HG03064 (cell line): ENCODE data around the gene NAXD.
"Not testable (repeated sequence)": the region's sequence is repeated elsewhere in the genome, so short reads cannot be mapped to it uniquely, and the experiment has no call there.

Experiments
- ATAC-seq: cut with Tn5 transposase; IDR thresholded peaks from one replicate; pipeline ENCODE4 v1.9.1; 2021; ENCODE audit warnings: low read depth; ENCODE audit not compliant: unreplicated experiment

The NAXD gene

DNA sequence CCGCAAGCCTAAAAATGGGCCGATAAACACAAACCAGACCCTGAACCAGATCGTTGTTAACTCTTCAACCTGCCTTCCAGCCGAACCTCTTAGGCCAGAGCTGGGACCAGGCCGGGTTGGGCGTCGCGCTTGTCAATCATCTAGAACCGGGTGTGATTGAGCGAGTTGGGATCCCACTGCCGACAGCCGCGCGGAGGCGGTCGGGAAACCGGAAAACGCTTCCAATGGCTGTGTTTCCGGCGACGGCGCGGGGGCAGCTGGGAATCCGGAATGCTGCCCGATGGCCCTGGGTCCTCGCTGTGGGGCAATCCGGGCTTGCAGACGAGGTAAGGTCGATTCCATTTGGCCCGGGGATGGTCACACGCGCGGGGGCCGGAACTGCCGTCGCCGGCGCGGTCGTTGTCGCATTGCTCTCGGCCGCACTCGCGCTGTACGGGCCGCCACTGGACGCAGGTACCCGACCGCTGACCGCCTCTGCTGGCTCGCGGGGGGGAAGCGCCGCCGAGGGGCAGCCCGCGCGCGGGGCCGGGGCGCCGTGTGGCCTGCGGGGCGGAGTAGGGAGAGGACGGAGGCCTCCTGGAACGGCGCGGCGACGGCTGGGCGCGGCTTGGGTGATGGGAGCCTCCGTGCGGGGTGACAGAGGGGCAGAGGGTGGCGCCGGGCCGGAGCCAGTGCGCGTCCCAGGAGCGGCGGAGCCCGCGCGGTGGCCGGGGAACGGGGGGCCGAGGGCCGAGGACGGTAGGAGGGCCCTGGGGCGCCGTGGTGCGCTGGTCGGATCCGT, at the start of gene NAXD:
Gene NAXD, plus strand, starts transcription at position 224 of the 781 bp plus-strand sequence. Its CDS starts 57 bp downstream, at position 281.
- ATAC-seq = peak; percentile 69

DNA sequence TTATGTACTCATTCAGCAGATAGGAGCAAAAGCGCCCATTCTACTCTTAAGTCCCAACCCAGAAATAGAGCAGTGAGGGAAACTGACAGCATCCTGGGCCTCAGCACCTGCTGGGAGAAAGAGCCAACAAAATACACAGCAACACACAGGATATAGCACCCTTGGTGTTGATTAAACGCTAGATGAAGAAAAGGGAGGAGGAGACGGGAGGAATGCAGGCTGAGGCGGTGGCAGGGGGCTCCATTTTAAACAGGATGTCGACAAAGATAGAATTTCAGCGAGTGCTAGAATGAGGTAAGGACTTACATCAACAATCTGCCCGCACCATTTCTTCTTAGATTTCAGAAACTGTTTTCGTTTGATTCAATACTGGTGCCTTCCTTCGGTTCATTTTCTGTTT, 49.2 kb upstream of the NAXD start:
- no peak for ATAC-seq

DNA sequence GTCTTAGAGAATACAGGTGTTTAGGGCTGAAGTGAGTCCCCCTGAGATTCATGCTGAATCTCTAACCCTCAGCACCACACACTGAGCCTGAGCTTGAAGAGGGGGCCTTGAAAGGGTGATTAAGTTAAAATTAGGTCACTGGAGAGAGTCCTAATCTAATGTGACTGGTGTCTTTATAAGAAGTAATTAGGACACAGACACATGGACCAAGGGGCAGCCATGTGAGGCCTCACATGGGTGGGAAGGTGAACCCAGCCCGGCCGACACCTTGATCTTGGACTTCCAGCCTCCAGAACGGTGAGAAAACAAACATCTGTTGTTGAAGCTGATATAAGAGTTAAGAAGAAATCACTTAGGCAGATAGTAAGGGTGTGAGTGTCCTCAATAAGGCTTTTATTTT, 46.7 kb upstream of the NAXD start:
- ATAC-seq = no peak

DNA sequence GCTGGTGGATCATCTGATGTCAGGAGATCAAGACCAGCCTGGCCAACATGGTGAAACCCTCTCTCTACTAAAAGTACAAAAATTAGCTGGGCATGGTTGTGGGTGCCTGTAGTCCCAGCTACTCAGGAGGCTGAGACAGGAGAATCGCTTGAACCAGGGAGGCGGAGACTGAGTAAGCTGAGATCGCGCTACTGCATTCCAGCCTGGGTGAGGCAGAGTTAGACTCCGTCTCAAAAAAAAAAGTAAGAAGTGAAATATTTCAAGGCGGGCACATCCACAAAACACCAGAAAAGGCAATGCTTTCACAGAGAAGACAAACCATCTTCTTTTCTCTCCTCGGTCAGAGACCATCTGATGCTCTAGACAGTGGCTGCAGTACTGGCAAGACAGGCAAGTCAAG, 45.4 kb upstream of the NAXD start:
- ATAC-seq = not testable (repeated sequence)

DNA sequence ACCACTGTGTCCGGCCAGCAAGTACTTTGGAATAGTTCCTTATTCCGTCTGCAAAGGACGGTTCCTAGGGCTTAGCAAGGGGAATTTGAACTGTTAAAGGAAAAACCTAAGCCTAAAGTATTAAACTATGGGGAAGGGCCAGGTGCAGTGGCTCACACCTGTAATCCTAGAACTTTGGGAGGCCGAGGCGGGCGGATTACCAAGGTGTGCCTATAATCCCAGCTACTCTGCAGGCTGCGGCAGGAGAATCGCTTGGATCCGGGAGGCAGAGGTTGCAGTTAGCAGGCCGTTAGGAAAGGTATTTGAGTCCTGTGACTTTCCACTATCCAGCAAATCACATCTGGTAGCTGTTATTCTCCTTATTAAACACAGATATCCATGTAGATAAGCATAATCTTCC, 44.5 kb upstream of the NAXD start:
- no peak for ATAC-seq

DNA sequence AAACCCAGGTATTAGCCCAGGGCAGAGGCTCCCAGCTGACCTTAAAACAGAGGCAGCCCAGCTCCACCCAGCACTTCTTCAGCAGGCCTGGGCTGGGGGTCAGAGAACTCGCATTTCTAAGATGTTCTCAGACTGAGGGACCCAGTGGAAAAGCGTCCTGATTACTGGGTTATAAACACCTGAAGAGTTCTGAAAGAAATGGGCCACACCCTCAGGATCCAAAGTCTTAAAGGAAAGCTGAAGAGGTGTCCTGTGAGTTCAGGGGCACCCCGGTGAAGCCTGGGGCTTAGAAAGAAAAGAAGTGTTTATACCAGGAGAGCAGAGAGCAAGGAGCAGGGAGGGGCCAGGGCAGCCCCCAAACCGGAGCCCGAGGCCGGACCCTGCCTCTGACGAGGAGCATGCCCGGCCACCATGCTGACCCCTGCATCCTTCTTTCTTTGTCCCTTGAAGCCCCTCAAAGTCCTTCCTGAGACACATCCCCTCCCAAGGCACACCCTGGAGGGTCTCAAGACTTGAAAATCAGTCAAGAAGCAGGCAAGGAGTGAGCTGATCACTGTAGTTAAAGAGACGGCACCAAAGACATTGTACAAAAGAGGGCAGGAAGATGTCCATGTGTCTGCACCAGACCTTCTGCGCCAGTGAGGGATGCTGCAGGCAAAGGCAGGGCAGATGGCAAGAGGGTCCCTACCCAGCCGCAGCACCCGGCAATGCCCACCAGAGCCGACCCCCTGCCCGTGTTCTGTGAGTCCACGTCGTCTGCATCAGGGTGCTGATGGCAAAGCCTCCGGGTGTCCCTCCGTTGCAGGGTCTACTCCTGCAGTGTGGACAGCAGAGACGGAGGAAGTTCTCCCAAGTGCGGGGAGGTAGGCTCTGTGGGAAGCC, 43.2 kb upstream of the NAXD start:
- no peak for ATAC-seq

DNA sequence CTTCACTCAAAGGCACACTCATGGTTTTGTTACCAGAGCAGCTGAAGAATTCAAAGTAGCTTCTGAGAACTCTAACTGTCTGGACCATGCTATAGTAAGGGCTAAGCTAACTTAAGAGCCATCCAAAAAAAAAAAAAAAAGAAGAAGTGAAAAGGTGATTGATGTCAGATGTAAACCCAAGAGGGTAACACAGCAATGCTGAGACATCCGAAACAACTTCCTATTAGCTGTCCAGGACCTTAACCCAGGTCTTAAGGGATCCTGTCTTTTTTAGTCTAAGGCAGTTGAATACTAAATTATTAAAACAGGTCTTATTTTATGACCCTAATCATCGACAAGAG, 42.6 kb upstream of the NAXD start:
- no peak for ATAC-seq

DNA sequence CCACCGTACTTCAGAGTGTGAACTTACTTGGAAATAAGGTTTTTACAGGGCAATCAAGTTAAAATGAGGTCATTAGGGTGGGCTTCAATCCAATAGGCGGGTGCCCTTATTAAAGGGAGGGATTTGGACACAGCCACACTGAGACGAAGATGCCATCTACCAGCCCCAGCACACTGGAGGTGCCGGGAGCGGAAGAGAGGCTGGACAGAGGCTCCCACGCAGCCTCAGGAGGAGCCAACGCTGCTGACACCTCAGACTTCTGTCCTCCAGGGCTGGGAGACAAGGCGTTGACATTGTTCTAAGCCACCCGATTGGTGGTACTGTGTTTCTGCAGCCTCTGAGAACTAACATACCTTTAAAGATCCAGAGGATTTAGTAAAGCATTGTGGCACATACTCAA, 41.2 kb upstream of the NAXD start:
- no peak for ATAC-seq

DNA sequence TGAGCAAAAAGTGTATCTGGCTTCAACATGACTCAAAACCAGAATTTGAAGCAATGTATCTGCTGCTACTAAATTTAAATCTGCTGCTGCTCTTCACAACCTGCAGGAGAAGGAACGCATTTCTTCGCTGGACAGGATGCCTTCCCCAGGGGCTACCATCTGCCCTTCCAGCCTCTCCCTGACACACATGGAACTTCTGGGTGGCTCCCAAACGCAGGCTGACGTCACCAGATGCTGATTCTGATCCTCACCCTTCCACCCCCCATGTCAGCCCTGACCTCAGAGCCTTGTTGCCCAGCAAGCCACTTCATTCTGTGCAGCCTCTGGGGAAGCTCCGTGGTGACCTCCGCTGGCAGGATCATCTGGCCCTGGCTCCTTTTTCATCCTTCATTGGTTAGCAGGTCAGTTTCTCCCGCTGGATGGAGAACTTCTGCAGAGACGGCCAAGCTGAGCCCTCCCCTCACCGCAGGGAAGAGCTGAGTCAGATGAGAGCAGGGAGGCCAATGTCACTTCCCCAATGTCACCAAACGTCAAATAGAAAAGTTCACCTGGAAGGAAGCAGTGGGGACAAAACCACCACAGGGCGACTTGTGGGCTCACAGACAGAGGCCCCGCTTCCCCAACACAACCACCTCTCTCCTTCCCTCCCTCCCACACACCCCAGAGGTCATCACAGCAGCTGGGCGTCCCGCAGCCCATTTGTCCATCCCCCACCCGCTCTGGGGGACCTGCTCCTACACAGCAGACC, 39.8 kb upstream of the NAXD start:
- ATAC-seq = peak; percentile 88

DNA sequence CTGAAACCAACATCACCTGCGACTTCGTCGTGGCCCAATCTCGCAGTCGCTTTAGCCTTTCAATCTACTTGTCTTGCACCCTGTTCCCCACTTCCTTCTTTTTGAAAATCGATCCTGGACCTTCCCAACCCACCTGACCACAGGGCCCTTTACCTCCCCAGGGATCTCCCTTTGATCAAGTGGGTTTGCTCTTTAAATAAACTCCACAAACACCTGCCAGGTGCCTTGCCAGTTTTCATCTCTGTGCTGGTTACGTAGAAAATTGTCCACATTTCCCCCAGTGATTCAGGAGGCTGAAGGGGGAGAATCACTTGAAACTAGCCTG, 39.3 kb upstream of the NAXD start:
- peak; percentile 9 for ATAC-seq

DNA sequence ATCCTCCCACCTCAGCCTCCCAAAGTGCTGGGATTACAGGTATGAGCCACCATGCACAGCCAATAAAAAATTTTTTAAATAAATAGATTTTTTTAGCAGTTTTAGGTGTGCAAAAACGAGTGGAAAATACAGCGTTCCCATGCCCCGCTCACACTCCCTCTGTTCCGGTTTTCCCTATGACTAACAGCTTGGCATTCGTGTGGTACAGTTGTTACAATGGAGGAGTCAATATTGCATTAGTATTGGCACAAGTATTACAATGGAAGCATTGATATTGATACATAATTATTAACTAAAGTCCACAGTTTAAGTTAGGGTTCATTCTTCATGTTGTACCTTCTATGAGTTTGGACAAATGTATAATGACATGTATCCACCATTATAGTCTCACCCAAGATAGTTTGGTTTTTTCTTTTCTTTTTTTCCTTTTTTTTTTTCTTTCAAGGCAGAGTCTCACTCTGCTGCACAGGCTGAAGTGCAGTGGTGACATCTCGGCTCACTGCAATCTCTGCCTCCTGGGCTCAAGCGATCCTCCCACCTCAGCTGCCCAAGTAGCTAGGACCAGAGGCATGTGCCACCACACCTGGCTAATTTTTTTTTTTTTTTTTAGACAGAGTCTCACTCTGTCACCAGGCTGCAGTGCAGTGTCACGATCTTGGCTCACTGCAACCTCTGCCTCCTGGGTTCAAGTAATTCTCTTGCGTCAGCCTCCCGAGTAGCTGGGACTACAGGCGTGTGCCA, 38.4 kb upstream of the NAXD start:
- ATAC-seq = no peak

DNA sequence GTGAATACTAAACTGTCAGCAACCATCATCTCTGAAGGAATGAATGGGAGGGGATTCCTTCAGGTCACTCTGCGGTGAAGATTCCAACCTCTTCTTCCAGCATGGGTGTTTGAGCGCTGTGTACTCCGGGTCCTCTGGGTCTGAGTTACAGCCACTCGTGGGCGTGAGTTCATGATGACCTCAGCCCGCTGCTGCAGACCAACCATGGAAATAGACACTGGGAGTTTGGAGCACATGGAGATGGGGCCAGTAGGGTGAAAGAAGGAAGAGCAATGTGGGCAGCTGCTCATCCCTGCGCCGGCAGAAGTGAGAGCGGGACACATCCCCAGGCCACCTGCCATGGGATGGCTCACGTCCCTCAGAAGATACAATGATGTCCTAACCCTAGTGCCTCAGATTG, 37.0 kb upstream of the NAXD start:
- ATAC-seq = no peak

DNA sequence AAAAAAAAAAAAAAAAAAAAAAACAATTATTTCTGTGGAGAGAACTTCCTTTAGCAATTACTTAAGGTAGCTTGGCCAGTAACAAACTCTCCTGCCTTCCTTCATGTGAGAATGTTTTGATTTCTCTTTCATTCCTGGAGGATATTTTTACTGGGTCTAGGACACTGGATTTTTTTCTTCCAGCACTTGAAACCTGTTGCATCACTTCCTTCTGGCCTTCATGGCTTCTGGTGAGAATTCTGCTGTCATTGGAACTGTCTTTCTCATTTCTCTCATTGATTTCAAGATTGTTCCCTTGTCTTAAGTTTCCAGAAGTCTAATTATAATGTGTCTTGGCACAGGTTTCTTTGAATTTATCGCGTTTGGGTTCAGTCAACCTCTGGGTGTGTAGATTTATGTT, 34.5 kb upstream of the NAXD start:
- ATAC-seq = no peak

DNA sequence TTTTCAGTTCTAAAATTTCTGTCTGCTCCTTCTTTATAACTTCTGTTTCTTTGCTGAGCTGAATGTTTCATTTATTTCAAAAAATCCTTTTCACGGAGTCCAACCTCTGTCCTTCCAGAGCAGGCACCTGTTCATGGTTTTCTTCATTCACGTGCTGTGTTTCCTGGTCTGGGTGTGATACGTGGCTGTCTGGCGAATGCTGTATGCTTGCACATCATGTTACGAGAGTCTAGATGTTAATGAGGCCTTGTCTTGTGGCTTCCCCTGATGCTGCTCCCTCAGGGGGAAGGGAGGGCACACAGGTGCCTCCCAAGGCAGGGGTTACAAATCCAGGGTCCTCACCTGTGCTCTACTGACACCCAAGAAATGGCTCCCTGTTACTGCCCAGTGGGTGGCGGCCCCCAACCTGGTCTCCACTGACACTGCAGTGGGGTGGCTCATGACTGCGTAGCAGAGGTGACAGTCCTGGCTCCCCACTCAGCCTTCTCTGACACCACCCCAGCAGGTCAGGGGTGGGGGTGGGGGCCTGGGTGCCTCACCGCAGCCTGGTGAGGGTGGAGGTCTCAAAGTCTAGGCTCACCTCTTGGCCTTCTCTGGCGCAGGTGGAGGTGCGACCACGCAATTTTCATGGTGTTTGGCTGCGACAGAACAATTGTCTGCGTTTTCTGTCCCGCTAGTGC, 33.7 kb upstream of the NAXD start:
- no peak for ATAC-seq

DNA sequence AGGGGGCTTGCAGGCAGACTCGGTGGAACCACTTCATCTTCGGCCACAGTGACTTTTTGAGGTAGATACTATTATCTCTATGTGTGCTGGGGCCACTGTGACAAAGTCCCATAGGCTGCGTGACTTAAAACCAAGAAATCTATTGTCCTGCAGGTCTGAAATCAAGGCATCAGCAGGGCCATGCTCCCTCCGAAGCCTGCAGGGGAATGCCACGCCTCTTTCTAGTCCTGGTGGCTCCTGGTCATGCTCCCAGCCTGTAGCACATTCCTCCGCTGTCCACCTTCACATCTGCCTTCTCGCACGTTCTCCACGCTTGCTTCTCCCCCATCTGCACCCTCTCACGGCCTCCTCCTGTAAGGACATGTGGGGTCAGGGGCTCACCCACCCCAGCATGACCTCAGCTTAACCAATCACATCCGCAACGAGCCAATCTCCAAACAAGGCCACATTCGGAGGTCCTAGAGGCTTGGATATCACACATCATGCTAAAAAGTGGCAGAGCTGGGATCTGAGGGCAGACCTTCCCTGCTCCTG, 32.9 kb upstream of the NAXD start:
- ATAC-seq = no peak

DNA sequence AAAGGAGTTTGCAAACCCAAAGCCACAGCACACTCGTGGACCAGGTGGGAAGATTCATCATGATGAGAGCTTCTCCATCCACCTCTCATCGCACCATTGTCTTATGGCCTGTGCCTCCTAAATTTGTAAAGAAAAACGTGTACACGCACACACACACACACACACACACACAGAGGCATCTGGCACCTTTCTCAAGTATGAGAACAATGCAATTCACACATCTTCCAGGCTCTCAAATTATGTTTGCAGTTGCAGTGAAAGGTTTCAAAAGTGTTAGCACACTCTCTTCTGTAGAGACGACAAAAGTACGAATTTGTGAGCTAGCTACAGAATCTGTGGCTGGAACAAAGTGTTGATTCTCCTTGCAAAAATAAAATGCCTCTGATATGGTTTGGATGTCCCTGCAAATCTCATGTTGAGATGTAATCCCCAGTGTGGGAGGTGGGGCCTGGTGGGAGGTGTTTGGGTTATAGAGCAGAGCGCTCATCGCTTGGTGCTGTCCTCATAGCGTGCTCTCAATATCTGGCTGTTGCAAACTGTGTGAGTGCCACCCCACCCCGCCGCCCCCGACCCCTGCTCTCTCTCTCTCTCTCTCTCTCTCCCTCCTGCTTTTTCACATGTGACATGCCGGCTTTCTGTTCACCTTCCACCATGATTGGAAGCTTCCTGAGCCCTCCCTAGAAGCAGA, 32.0 kb upstream of the NAXD start:
- no peak for ATAC-seq

DNA sequence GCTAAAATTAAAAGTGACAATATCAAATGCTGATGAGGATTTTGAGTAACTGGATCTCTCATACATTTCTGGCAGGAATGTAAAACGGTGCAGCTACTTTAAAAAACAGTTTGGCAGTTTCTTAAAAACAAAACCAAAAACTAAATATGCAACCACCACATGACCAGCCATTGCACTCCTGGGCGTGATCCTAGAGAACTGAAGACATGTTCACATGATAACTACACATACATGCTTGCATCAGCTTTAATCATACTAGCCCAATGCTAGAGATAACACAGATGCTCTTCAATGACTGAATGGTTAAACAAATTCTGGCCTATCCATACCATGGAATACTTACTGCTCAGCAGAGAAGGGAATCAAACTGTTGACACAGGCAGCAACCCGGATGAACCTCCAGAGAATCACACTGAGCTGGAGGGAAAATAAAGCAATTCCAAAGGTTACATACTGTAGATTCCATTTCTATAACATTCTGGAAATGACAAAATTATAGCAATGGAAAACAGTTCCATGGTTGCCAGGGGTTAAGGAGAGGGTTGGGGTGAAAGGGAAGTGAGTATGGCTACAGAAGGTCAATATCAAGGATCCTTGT, 25.5 kb upstream of the NAXD start:
- no peak for ATAC-seq

DNA sequence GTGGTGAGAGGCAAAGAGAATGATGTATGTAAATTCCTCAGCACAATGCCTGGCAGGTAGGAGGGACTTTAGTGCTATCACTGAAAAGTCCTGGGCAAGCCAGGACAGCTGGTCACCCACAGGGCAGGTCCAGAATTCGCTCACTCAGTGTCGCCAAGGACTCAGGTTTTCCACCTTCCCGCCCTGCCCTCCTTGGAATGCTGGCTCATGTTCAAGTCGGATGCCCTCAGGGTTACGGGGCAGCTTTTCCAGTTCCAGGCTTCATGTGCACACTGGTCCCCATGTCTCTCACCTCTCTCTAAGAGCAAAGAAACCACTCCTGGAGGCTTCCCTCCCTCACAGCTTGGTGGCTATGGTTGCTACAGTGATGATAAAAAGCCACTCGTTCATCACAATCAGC, 24.8 kb upstream of the NAXD start:
- no peak for ATAC-seq

DNA sequence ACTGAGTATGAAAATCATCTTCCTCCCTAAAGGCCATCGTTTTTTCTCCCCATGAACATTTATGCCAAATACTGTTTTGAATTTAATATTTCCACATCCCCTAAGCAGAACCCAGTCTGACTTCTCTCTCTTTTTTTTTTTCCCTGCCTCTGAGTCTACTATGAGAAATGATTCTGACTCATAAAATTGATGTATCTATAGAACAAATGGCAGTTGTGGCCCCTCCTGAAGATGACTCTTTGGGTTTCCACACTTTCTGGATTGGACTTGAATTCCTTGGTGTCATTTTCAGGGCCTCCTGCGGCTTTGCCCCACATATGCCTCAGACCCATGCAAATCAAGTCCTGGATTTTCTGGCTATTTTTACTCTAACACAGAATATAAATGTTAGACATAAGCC, 22.7 kb upstream of the NAXD start:
- no peak for ATAC-seq
